ENCODE data around the gene BLMH. TPM values are rescaled to one million over a fixed set of nuclear protein-coding genes. Genes with fewer than 3 reads are reported as not detected.
A peak's percentile ranks its signal among the peaks of the same experiment; 100 is the strongest.
"Not testable (repeated sequence)": the region's sequence is repeated elsewhere in the genome, so short reads cannot be mapped to it uniquely, and the experiment has no call there.

Gene BLMH
- total RNA-seq, 1 donor from 2014 or later: 13.4 TPM

DNA sequence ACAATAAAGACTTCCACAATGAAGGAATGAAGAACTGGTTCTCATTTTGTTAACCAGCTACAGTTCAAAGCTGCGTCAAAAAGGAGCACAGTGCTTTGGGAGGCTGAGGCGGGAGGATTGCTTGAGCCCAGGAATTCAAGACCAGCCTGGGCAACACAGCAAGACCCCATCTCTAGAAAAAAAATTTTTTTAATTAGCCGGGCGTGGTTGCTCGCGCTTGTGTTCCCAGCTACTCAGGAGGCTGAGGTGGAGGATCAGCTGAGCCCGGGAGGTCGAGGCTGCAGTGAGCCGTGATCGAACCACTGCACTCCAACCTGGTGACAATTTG is 55.5 kb downstream of the BLMH start:
- no peak for DNase-seq
- intact Hi-C loops (cut with DNase I): no loop called here
- ATAC-seq (ENCODE audit: poor library complexity): no peak

DNA sequence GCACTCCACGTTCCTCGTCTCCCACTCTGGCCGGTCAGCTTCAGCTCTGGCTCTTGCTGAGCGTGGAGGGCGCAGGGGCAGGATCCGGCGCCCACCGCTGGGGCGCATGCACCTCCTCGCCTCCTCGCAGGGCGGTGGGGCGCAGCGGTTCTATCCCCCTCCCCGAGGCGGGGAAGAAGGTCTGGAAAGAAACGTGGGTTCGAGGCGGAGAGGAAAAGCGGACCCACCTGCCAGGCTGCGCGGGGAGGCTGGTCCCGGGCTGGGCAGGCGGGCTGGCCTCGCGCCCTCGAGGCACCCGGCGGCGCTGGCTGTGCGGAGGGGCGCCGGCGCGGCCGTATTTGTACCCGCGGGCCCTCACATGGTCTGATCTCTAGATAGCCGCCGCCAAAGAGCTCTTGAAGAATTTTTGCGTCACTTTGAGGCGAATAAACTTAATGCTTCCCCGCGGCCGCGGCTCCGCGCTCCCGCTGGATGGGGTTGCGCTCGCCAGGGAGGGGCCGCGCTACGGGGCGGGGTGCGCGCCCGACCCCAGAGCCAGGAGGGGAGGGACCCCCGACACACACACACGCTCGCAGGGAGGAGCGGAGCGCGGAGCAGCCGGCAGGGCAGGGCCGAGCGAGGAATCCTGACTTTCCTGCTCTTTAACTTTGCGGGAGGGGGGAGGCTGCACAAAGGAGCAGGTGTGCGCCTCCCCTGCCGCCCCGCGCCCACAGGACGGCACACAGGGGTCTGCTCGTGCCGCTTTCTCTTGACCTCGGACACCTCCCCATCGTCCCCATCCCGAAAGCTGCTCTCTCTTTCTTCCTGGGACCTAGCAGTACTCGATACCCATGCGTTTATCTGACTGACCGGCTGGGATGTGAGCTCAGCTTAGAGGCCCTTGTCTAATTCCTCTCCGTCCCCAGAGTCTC is 56.1 kb downstream of the BLMH start, which contains the start of gene SLC6A4:
Gene SLC6A4 (minus strand): TSS at position 312 of the 911 bp plus-strand sequence. CDS start 13,739 bp downstream, outside the sequence.
- intact Hi-C loops (cut with DNase I): no loop called here
- ATAC-seq (ENCODE audit: poor library complexity): peak; percentile 56
- DNase-seq: no peak

DNA sequence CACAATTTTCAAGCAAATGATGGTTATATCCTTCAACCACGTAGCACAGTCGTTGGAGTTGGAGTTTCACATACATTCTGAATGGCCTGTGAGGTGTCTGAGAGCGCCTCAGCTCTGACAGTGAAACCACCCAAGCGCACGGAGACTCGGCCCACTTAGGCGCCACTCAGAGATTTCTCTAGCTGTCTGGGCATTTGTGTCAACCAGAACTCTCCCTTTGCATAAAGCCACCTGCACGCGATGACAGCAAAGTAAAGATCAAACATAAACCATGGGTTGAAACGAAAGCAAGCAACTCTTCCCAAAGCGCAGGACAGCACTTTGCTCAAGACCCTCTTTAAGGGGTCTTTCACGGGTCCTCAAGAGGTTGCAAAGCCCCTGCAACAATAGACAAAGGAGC is 56.8 kb downstream of the BLMH start:
- intact Hi-C loops (cut with DNase I): no loop called here
- no peak for ATAC-seq (ENCODE audit: poor library complexity)

DNA sequence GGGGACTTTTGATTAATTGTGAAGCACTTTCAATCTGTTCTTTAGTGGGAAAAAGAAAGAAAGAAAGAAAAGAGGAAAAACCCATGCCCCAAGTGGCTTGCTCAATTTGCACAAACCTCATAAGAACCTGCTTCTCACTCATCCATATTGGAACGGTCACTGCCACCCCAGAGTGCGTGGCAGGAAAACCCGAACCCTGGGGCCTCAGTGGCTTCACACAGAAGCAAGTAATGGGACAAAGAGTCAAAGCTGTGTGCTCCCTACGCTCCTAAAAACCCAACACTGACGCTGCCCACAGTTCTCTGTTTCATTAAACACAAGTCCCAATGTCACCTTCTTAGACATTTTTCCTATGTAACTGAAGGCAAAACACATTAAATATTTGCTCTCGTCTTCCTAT is 57.4 kb downstream of the BLMH start:
- no peak for ATAC-seq (ENCODE audit: poor library complexity)
- no peak for DNase-seq
- intact Hi-C loops (cut with DNase I): no loop called here

More for the DNA sequence above, 56.8 kb downstream of the BLMH start:
- no peak for DNase-seq

DNA sequence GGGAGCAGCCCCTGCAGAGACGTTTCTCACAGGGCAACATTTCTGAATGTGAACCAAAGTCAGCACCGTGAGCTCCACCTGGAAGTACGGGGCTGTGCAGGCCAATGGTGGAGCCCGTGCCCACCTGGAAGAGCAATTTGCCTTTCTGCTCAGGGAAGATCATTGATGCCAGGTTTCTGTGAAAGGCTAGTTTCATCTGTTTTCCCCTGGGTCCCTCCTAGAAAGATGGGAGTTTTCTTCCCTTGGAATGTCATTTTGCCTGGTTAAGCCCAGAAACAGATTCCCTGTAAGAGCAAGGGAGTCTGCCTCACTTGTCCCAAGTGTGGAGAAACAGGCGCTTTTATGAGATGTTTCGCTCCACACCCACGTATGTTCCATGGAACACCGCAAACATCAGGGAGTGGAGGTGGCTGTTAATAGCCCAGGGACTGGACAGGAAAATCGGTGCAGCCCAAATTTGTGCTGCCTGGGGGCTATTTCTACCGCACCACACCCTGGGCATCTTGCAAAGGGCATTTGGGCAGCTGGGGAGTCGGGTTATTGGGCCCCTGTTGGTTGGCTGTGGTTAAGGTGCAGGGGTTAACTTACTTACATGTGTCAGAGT is 58.8 kb downstream of the BLMH start:
- intact Hi-C loops (cut with DNase I): no loop called here
- ATAC-seq (ENCODE audit: poor library complexity) (no peak), DNase-seq (no peak)

DNA sequence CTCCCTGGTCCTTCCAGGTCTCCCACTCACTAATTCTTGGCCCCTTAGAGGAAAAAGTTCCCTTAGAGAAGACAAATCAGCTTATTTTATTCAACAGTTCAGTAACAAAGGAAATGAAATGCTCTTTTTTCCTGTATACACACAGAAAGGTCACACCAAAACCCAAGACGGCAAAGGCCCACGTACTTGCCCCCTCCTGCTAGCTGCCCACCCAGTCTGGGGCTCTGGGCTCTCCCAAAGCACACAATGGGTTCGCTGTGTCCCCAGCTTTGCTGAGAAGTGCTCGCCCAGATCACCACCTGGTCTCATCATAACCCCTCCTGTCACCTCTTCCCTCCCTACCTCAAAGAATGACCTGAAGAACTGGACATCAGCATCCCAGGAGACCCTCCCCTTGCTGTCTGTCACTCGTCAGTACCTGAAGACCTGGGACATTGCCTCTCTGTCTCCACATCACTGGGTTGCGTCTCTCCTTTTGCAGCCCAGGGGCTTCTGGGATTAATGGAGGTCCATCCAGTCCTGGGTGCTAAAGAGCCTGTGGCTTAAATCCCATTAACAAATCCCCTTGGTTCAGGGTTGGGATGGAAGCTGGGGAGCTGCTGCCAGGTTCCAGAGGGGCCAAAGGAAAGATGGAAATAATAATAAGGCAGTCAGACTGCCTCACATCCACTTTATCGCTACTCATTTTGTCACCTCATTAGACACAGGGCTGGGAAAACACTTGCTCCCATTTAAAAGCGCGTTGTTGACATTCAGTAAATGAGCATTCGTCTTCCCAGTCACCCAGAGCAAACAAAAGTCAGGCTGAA is 59.5 kb downstream of the BLMH start:
- ATAC-seq (ENCODE audit: poor library complexity) (no peak), DNase-seq (no peak)
- intact Hi-C loops (cut with DNase I): no loop called here

DNA sequence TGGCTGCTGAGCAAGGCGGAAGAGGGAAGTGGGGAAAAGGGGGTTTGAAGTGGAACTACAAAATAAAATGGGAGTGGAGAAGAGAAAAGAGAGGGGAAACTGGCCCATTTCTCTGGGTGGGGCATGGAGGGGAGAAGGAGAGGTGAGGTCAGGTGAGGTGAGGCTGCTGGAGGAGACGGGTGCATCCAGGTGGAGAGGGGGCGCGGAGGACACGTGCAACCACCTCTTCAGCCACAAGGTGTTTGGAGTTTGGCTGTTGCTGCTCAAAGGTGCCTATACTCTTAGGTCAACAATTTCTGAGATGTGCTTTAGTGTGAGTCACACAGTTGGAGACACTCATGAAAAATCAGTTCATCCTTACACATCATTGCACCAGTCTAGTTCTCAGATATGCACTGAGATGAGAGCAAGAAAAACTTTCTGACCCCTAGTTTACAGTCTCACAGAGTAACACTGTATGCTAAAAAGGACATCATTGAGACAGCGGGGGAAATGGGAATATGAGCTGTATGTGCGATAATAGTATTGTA is 61.1 kb downstream of the BLMH start:
- intact Hi-C loops (cut with DNase I): no loop called here
- ATAC-seq (ENCODE audit: poor library complexity): no peak
- no peak for DNase-seq

DNA sequence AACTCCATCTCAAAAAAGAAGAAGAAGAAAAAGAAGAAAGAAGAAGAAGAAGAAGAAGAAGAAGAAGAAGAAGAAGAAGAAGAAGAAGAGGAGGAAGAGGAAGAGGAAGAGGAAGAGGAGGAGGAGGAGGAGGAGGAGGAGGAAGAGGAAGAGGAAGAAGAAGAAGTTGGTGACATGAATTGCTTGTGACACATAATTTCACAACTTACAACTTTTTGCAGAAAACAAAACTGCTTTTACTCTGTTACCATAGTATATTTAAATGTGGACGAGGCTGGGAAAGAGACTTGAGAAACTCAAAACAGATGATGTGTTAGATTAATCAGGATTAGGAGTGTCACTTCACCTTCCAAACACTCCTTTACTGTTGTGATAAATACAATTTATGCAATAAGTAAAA is 61.7 kb downstream of the BLMH start:
- DNase-seq; ATAC-seq (ENCODE audit: poor library complexity); intact Hi-C loops (cut with DNase I): not testable (repeated sequence)

DNA sequence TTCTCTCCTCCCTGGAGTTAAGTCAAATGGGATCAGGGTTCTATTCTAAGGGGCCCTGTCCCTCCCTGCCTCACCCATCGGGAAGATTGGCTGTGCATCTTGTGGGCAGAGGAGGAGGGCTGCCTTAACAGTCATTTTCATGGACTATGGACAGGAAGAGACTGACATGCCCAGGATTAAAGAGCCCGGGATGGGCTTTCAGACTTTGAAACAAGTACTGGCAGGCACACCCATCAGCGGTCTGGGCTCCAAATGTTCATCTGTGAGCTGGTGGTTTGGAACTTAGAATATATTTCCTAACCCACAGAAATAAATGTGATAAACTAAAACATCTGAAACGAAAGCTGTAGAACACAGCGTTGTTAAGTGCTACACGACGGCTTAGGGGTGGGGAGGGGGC is 62.7 kb downstream of the BLMH start:
- ATAC-seq (ENCODE audit: poor library complexity): no peak
- intact Hi-C loops (cut with DNase I): no loop called here
- no peak for DNase-seq

DNA sequence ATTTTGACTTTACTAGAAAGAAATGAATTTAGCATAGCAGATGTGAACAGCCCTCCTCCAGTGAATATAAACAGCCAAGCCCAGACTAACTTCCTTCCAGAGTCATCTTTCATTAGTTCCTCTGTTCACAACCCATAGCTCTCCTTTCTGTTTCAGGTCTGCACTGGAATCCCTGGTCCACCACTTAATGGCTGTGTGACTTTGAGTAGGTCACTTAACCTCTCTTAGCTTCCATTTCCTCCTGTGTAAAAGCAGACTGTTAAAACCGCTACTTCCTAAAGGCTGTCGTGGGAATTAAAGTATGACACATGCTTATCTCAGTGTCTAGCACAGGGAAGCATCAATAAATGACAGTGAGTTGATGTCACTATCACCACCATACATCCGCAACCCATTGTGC is 63.7 kb downstream of the BLMH start:
- DNase-seq (no peak), ATAC-seq (ENCODE audit: poor library complexity) (no peak)
- intact Hi-C loops (cut with DNase I): no loop called here

DNA sequence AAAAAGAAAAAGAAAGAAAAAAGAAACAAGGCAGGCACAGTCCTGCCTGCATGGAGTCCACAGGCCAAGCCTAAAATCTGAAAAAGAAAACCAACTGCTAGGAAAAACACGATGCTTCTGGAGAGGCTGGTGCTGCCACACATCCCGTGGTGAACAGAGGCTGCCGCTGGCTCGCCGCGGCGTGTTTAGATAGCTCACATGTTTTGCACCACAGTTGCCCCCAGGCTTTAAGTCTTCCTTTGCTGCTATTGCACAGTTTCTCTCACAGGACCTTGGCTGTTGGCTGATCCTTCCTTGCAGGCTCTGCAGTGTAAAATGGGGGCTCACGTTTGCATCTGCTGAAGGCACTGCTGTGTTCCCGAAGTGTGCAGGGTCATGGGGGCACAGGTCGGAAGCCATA is 64.9 kb downstream of the BLMH start:
- intact Hi-C loops (cut with DNase I): no loop called here
- ATAC-seq (ENCODE audit: poor library complexity) (no peak), DNase-seq (no peak)

DNA sequence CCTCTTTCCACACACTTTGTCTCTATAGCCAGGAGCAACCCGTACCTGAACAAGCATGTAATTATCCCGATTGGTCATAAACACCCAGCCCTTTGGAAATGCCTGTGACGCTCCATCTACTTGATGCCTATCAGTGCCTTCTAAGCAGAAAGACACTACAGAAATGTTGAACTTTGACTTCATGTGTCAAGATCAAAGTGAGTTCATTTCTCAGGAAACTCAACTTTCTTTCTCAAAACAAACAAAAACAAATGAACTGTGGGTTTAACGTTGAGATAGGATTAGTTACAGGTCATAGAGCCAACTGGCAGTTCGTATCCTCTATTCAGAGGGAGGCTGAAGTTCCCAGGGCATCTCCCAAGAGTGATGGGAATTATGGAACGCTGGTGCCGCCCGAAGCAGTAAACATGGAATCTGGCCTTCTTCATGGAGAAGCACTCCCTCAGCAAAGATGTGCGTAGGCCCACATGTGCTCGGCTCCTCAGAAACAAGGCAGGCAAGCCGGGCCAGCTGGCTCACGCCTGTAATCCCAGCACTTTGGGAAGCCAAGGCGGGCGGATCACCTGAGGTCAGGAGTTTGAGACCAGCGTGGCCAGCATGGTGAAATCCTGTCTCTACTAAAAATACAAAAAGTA is 65.7 kb downstream of the BLMH start:
- intact Hi-C loops (cut with DNase I): no loop called here
- ATAC-seq (ENCODE audit: poor library complexity) (no peak), DNase-seq (no peak)

DNA sequence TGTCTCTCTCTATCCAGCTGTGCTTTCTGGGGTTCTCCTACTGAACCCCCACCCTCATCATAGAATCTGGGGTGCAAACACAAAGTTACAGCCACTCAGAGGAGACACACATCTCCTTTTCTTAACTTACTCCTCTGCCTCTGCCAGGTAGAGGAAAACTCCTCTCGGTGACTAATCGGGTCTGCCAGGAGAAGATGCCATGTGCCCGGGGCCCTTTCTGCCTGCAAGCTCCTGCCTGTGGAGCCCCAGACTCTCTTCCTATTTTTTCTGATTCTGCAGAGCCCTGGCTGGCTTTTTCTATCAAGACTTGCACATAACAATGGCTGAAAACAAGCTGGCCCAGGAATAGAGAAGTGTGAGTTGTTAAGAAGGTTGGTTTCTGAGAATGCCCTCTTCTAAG is 66.6 kb downstream of the BLMH start:
- no peak for DNase-seq
- intact Hi-C loops (cut with DNase I): no loop called here
- ATAC-seq (ENCODE audit: poor library complexity): no peak

DNA sequence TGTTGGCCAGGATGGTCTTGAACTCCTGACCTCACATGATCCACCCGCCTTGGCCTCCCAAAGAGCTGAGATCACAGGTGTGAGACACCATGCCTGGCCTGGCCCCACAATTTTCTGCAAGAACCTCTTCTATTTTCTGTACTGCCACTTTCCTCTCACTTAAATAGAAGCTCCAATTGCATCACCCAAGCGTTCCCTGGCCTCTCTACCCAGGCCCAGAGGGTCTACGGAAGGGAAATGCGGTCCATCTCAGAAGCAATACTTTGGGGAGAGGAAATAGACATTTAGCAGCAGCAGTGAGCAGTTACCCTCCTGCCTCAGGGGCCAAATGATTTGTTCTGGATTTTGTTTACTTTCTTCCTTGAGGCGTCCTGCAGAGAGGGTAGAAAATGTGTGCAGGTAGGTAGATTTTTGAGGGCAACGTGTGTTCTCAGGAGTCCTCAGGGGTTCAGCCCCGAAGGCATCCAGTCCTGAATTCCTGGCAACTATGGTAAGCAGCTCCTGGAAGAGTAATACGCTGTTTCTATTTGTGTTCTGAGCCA is 67.3 kb downstream of the BLMH start:
- DNase-seq (no peak), ATAC-seq (ENCODE audit: poor library complexity) (no peak)
- intact Hi-C loops (cut with DNase I): no loop called here

DNA sequence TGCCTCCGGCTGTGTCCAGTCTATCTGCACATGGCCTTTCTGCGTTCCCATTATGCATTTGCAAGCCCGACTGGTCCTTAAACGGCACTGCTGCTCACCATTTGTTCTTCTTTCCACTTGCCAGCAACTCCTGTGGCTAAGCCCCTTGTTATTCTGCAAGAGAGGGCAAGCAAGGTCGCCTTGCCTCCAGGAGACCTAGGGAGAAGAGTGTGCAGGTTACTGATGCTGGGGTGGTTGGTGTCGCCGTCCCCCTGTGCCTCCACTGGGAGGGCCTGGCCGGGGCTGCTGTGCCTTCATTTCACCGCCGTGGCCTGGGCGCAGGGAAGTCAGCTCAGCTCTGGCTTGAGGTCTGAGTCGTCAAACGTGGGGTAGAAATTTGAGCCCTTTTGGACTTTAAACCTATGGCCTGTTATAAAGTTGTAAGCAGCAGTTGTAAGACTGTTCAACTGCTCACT is 69.0 kb downstream of the BLMH start:
- DNase-seq: no peak
- no peak for ATAC-seq (ENCODE audit: poor library complexity)
- intact Hi-C loops (cut with DNase I): no loop called here

DNA sequence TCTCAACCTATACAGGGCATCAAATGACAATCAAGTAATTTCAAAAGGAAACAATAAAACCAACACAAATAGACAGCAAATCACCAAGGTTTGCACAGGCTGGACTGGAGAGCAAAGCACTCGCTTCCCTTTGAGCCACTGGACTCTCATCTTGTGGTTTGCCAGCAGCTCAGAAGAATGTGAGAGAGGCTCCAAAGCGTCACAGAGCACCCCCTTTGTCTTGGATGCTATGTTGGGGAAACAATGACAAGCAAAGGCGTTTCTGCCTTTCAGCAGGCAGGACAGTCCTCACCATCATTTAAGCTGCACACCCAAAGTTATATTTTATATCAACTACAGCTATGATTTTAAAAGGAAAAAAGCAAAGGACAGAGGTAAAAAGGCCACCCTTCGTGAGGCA is 69.5 kb downstream of the BLMH start:
- intact Hi-C loops (cut with DNase I): no loop called here
- DNase-seq (no peak), ATAC-seq (ENCODE audit: poor library complexity) (no peak)

DNA sequence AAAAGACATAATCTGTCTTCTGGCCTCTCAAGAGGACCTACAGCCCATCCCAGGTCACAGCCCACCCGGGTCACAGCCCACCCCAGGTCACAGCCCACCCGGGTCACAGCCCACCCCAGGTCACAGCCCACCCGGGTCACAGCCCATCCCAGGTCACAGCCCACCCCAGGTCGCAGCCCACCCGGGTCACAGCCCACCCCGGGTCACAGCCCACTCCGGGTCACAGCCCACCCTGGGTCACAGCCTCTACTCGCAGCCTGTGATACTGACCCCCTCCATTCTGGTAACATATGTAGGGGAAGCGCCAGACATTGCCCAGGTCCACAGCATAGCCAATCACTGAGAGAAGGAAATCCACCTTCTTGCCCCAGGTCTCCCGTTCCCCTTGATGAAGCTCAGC is 70.4 kb downstream of the BLMH start:
- ATAC-seq (ENCODE audit: poor library complexity): no peak
- no peak for DNase-seq
- intact Hi-C loops (cut with DNase I): no loop called here

DNA sequence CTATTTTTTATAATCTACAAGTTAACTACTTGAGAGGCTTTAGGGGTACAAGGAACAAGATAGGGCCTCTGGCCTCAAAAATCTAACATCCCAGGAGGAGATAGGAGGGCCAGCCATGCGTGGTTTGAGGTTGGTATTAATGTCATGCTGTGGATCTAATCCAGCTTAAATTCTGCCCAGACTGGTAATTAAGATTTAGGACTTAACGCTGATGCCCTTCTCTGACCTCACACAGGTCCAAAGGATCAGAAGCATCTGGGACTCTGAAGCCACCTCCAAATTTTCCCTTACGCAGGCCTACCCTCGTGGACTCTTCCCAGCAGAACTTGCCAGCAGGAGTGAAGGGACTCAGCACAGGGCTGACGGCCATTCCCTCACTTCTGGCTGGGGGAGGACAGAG is 71.3 kb downstream of the BLMH start:
- DNase-seq: no peak
- no peak for ATAC-seq (ENCODE audit: poor library complexity)
- intact Hi-C loops (cut with DNase I): no loop called here

DNA sequence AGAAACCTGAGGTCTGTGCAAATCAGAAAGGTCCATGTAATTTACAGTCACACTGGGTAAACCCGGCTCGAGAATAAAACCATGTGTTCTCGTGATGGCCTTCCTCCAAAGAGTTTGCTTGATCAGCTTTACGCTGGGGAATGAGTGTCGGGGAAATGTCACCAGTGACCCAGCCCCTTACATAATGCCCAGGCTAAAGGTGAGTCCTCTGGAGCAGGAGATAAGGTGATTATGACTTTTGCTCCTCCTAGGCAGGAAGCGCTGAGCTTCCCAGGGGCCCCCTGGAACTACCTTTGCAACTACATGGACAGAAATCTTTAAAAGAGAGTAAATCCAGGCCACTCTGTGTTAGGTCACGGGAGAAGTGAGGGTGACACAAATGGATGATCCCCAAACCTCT is 71.9 kb downstream of the BLMH start:
- no peak for ATAC-seq (ENCODE audit: poor library complexity)
- no peak for DNase-seq
- intact Hi-C loops (cut with DNase I): no loop called here
